ENCODE measurements around the gene PRR13.
A peak's percentile ranks its signal among the peaks of the same experiment; 100 is the strongest.
"Not testable (repeated sequence)": the region's sequence is repeated elsewhere in the genome, so short reads cannot be mapped to it uniquely, and the experiment has no call there.

Gene PRR13
- 25.7 to 39.1 (median 34.5) reads per million in 4 donors for total RNA-seq

GRCh38 chr12:53441040-53441833 lies at the start of gene PRR13:
TSS of gene PRR13 (plus strand) at chr12:53441734. CDS start at chr12:53442715, 981 bp downstream.
- DNase-seq, result peak; percentile 96 to 99 (median 99)

DNA sequence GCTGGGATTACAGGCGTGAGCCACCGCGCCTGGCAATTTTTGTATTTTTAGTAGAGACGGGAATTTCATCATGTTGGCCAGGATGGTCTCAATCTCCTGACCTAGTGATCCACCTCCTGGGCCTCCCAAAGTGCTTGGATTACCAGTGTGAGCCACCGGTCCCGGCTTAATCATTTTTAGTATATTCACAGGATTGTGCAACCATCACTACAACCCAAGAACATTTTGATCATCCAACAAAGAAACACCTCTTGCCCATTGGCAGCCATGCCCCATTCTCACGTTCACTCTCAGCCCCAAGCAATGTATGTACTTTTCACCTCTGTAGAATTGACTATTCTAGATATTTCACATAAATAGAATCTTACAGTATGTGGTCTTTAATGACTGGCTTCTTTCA lies 41.6 kb upstream of the PRR13 start:
- no peak for DNase-seq

DNA sequence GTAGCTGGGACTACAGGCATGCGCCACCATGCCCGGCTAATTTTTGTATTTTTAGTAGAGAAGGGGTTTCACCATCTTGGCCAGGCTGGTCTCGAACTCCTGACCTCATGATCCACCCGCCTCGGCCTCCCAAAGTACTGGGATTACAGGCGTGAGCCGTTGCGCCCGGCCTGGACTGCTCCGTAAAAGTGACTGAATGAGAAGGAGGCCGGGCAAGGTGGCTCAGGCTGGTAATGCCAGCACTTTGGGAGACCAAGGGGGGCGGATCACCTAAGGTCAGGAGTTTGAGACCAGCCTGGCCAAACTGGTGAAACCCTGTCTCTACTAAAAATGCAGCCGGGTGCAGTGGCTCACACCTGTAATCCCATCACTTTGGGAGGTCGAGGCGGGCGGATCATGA lies 39.2 kb upstream of the PRR13 start:
- DNase-seq, result not testable (repeated sequence)

DNA sequence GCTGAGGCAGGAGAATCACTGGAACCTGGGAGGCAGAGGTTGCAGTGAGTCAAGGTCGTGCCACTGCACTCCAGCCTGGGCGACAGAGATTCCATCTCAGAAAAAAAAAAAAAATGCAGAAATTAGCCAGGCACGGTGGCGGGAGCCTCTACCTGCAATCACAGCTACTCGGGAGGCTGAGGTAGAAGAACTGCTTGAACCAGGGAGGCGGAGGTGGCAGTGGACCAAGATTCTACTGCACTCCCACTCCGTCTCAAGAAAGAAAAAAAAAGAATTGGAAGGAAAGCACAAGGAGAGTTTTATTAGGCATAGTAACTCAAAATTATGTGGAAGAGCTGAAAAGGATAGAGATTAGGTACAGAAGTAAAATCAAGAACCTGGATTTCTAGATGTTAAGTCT lies 38.7 kb upstream of the PRR13 start:
- DNase-seq, result no peak

DNA sequence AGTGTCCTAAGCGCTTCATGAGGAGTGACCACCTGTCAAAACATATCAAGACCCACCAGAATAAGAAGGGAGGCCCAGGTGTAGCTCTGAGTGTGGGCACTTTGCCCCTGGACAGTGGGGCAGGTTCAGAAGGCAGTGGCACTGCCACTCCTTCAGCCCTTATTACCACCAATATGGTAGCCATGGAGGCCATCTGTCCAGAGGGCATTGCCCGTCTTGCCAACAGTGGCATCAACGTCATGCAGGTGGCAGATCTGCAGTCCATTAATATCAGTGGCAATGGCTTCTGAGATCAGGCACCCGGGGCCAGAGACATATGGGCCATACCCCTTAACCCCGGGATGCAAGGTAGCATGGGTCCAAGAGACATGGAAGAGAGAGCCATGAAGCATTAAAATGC lies 30.6 kb upstream of the PRR13 start:
- DNase-seq, result no peak

GRCh38 chr12:53413485-53414204 lies 27.9 kb upstream of the PRR13 start:
- no peak for DNase-seq

- DNase-seq, result no peak
Measured at GRCh38 chr12:53414756-53415417, 26.6 kb upstream of the PRR13 start.

DNA sequence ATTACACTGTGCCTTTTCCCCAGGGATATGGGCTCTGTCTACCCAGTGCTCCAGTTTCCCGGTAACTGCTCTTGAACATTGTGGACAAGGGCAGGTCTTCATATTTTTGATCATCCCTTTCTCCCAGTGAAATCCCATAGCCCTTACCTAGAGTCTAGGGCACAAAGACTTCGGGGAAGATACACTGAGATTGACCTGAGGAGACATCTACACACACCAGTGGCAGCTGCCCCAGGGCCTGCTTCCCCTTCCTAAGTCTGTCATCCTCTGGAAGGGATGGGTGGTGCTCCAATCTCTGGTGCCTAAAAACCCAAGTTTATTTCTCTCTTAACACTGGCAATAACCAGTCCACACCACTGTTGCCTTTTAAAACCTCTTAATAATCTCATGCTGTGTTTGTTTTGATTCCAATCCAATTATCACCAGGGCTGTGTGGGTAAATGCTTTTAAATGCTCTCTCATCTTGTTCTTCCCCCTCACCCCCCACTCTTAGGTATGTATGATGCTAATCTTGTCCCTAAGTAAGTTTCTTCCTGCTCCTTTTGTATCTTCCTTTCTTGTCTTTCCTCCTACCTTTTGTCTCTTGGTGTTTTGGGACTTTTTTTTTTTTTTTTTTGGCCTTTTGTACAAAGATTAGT lies 25.7 kb upstream of the PRR13 start:
- not testable (repeated sequence) for DNase-seq

- DNase-seq, result not testable (repeated sequence)
Measured at GRCh38 chr12:53417291-53417816, 24.2 kb upstream of the PRR13 start.

DNA sequence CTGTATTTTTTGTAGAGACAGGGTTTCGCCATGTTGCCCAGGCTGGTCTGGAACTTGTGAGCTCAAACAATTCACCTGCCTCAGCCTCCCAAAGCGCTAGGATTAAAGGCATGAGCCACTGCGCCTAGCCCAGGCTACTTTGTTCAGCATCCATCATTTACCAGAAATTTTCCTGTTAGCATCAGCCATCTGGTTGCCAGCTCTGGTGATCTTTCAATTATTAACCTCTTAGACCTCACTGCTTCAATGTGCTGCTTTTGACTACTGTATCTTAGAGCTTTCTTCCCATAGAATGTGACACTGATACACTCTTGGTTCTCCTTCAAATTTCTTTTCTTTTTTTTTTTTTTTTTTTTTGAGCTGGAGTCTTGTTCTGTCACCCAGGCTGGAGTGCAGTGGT lies 23.3 kb upstream of the PRR13 start:
- DNase-seq, result no peak

GRCh38 chr12:53419756-53420155 lies 21.8 kb upstream of the PRR13 start:
- no peak for DNase-seq

DNA sequence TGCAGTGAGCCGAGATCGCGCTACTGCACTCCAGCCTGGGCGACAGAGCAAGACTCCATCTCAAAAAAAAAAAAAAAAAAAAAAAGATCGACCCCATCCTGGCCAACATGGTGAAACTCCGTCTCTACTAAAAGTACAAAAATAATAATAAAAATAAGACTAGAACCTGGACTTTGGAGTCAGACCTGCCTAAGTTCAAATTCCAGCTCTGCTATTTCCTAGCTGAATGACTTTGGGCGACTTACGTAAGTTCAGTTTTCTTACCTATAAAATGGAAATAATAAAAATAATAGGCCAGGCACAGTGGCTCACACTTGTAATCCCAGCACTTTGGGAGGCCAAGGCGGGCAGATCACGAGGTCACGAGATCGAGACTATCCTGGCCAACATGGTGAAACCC lies 19.3 kb upstream of the PRR13 start:
- not testable (repeated sequence) for DNase-seq

- DNase-seq, result no peak
Measured at GRCh38 chr12:53423597-53423996, 17.9 kb upstream of the PRR13 start, which contains the start of gene AMHR2. TSS of gene AMHR2 (plus strand) at chr12:53423855. CDS start at chr12:53423935, 80 bp downstream.

- no peak for DNase-seq
Measured at GRCh38 chr12:53424626-53425514, 16.7 kb upstream of the PRR13 start.

- no peak for DNase-seq
Measured at GRCh38 chr12:53425515-53426150, 15.9 kb upstream of the PRR13 start.

GRCh38 chr12:53427905-53428594 lies 13.5 kb upstream of the PRR13 start:
- DNase-seq, result no peak

GRCh38 chr12:53428741-53429140 lies 12.8 kb upstream of the PRR13 start:
- DNase-seq, result no peak

DNA sequence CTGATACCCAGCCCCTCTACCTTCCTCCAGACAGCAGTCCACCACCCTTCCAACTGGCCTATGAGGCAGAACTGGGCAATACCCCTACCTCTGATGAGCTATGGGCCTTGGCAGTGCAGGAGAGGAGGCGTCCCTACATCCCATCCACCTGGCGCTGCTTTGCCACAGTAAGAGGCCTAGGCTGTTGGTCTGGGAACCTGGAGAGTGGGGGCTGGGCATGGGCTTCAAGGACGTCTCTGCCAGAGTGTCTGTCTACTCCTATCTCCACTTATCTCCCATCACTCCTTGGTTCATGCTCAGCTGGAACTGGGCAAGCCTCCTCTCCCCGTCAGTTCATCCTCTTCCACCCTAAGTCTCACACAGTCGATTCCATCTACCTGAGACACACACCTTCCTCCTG lies 11.4 kb upstream of the PRR13 start:
- DNase-seq, result no peak

- DNase-seq, result no peak
Measured at GRCh38 chr12:53431187-53431586, 10.3 kb upstream of the PRR13 start.

GRCh38 chr12:53435326-53435725 lies 6.2 kb upstream of the PRR13 start:
- DNase-seq, result not testable (repeated sequence)
